Keratinocyte (primary cell): ENCODE measurements around the gene PFN2.

Experiments
- EZH2 ChIP-seq: IDR thresholded peaks from one replicate; pipeline ENCODE4 v1.6.1; 2012; ENCODE audit warnings: inconsistent platforms, mild to moderate bottlenecking, low read length, moderate library complexity
- TF ChIP-seq, protein P1 (sequence below), 3 experiments: IDR thresholded peaks in 1 of 3; conservative IDR thresholded peaks in 1 of 3; optimal IDR thresholded peaks in 1 of 3; 2 replicates in 2 of 3; 3 replicates in 1 of 3; pipeline versions ENCODE3 to v1.5.1; 2011; ENCODE audit warnings: low read length in 3 of 3, mild to moderate bottlenecking in 3 of 3, moderate library complexity in 2 of 3, control low read depth in 1 of 3, inconsistent platforms in 1 of 3; ENCODE audit not compliant: insufficient read depth in 2 of 3; ENCODE audit errors: extremely low read depth in 1 of 3

DNA sequence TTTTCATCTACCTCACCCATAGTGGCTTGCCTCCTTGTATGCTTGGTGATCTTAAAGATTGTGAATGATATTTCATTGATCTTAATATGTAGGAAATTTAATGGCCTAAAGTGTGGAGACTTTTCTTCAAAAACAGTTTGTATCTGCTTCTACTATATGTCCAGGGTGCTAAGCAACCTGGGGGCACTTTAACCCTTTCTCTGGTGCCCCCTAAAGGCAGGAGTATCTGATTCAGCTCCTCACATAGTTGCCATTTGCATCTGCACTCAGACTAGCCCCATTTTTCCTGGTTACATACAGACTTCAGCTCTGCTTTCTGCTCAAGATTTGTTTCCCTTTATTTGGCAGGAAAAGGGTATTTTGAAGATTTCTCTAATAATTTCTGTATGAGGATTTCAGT, 5.2 kb upstream of the PFN2 start:
- TF ChIP-seq, protein P1, sequence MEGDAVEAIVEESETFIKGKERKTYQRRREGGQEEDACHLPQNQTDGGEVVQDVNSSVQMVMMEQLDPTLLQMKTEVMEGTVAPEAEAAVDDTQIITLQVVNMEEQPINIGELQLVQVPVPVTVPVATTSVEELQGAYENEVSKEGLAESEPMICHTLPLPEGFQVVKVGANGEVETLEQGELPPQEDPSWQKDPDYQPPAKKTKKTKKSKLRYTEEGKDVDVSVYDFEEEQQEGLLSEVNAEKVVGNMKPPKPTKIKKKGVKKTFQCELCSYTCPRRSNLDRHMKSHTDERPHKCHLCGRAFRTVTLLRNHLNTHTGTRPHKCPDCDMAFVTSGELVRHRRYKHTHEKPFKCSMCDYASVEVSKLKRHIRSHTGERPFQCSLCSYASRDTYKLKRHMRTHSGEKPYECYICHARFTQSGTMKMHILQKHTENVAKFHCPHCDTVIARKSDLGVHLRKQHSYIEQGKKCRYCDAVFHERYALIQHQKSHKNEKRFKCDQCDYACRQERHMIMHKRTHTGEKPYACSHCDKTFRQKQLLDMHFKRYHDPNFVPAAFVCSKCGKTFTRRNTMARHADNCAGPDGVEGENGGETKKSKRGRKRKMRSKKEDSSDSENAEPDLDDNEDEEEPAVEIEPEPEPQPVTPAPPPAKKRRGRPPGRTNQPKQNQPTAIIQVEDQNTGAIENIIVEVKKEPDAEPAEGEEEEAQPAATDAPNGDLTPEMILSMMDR (optimal IDR thresholded peaks at IDR 0.05 in 1 of 3, IDR thresholded peaks at IDR 0.05 in 1 of 3, conservative IDR thresholded peaks at IDR 0.05 in 1 of 3; ENCODE audit: extremely low read depth in 1 of 3, insufficient read depth in 2 of 3, low read length in 3 of 3), result peak in 1 of 3 experiments; percentile 40
- no peak for TF ChIP-seq EZH2
